Erythroblast (primary cell): ENCODE results near the gene GRAMD4.

Experiments used
- GATA1 ChIP-seq: IDR thresholded peaks from 2 replicates; pipeline ENCODE4 v1.6.1; 2011; ENCODE audit warnings: low read depth, mild to moderate bottlenecking, control low read depth, low read length, moderate library complexity
- POLR2A ChIP-seq: IDR thresholded peaks from 2 replicates; pipeline ENCODE4 v1.6.1; 2011; ENCODE audit warnings: mild to moderate bottlenecking, low read length

DNA sequence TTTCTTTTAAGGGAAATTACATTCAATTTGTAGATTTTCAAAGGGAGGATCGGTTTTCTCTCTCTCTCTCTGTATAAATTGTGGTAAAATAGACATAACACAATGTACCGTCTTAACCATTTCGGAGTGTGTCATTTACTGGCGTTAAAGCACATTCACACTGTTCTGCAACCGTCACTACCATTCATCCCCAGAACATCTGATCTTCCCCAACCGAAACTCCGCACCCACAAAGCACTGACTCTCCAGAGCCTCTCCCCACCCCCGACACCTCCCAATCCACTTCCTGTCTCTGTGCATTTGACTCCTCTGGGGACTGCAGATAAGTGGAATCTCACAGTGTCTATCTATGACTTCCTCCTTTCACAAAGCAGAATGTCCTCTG, 15.9 kb upstream of the GRAMD4 start:
- TF ChIP-seq POLR2A (peak; percentile 73), GATA1 (no peak)
